HepG2 (cell line): ENCODE results near the gene LRP5. TPM values are rescaled to one million over a fixed set of nuclear protein-coding genes. Genes with fewer than 3 reads are reported as not detected.
A peak's percentile ranks its signal among the peaks of the same experiment; 100 is the strongest.

Experiments used
- AHR ChIP-seq: IDR thresholded peaks from 2 replicates; pipeline ENCODE4 v1.6.1; 2018; ENCODE audit warnings: missing genetic modification reagents, missing compliant biosample characterization
- CREB3 ChIP-seq: sonication (generic); formaldehyde crosslinking; IDR thresholded peaks from 2 replicates; pipeline ENCODE4 v1.5.0; 2020; ENCODE audit warnings: missing genetic modification reagents
- IRF1 ChIP-seq: sonication (generic); formaldehyde crosslinking; IDR thresholded peaks from 2 replicates; pipeline ENCODE4 v1.4.0; 2020; ENCODE audit warnings: low read depth, mild to moderate bottlenecking, missing genetic modification reagents
- KLF16 ChIP-seq, 2 experiments: sonication (generic) in 1 of 2; formaldehyde crosslinking in 1 of 2; IDR thresholded peaks; 2 replicates each; pipeline versions ENCODE4 v1.6.1 to v1.8.0; 2016 to 2023; ENCODE audit warnings: missing genetic modification reagents in 2 of 2, missing compliant biosample characterization in 1 of 2
- KLF6 ChIP-seq: IDR thresholded peaks from 2 replicates; pipeline ENCODE4 v1.8.0; 2016; ENCODE audit warnings: missing biosample characterization, missing genetic modification reagents
- LCORL ChIP-seq, 2 experiments: fragments of 450-650 bp in 1 of 2; sonication (generic) in 1 of 2; formaldehyde crosslinking in 1 of 2; IDR thresholded peaks; 2 replicates each; pipeline versions ENCODE4 v1.5.0 to v1.6.1; 2017 to 2020; ENCODE audit warnings: antibody characterized with exemption in 1 of 2, missing genetic modification reagents in 1 of 2
- NBN ChIP-seq: fragments of 450-650 bp; conservative IDR thresholded peaks from 2 replicates; pipeline ENCODE4 v1.6.1; 2017
- NR2C2 ChIP-seq: sonication (generic); formaldehyde crosslinking; IDR thresholded peaks from 2 replicates; pipeline ENCODE4 v1.4.0; 2020; ENCODE audit warnings: missing genetic modification reagents, mild to moderate bottlenecking, moderate library complexity, borderline replicate concordance
- NR3C1 ChIP-seq: sonication (generic); formaldehyde crosslinking; IDR thresholded peaks from 2 replicates; pipeline ENCODE4 v1.4.0; 2020; ENCODE audit warnings: missing genetic modification reagents
- PHF5A ChIP-seq: IDR thresholded peaks from one replicate; pipeline ENCODE4 v1.6.1; 2018; ENCODE audit warnings: low read depth, missing genetic modification reagents; ENCODE audit not compliant: unreplicated experiment
- POLR2AphosphoS2 ChIP-seq: IDR thresholded peaks from 2 replicates; pipeline ENCODE4 v1.6.1; 2011; ENCODE audit warnings: low read depth, low read length, improper control_type of control experiment
- ZNF770 ChIP-seq: sonication (generic); formaldehyde crosslinking; IDR thresholded peaks from 2 replicates; pipeline ENCODE4 v1.5.0; 2020; ENCODE audit warnings: mild to moderate bottlenecking, missing genetic modification reagents
- ZNF883 ChIP-seq: sonication (generic); formaldehyde crosslinking; IDR thresholded peaks from 2 replicates; pipeline ENCODE4 v1.5.1; 2020; ENCODE audit warnings: mild to moderate bottlenecking, missing genetic modification reagents; ENCODE audit errors: not compliant biosample characterization
- polyA plus RNA-seq, 8 experiments: library from polyadenylated mRNA; depleted of rRNA in 3 of 8; stranded (reverse) in 7 of 8; unstranded in 1 of 8; fragments of >200 nt; fragmentation: Illumina TruSeq in 4 of 8; extraction: Trizol in 4 of 8; gene quantifications; 2 replicates each; pipeline versions ENCODE4 v1.2.1 to v1.2.3, GENCODE V29; 2011 to 2016; ENCODE audit warnings: low read depth in 4 of 8, missing spikeins in 1 of 8, mixed read lengths in 1 of 8; ENCODE audit not compliant: insufficient read depth in 1 of 8
- total RNA-seq, 5 experiments: library from RNA; depleted of rRNA; stranded (reverse); fragments of >200 nt; fragmentation: Illumina TruSeq; extraction: Trizol; gene quantifications; 2 replicates each; pipeline ENCODE4 v1.2.3, GENCODE V29; 2016; ENCODE audit warnings: low read depth in 1 of 5
- TF ChIP-seq, protein P1 (sequence below): sonication (generic); formaldehyde crosslinking; IDR thresholded peaks from 2 replicates; pipeline ENCODE4 v1.5.0; 2020; ENCODE audit warnings: mild to moderate bottlenecking, missing genetic modification reagents, borderline replicate concordance
- TF ChIP-seq, protein P2 (sequence below): sonication (generic); formaldehyde crosslinking; IDR thresholded peaks from 2 replicates; pipeline ENCODE4 v1.8.1; 2023; ENCODE audit warnings: mild to moderate bottlenecking, missing genetic modification reagents

LRP5 gene
- total and polyA plus RNA-seq, 2 of the 13 experiments (the other 11 are each of a cell fraction or from before 2014, with no cell fraction given): 40.4 to 64.0 TPM

DNA sequence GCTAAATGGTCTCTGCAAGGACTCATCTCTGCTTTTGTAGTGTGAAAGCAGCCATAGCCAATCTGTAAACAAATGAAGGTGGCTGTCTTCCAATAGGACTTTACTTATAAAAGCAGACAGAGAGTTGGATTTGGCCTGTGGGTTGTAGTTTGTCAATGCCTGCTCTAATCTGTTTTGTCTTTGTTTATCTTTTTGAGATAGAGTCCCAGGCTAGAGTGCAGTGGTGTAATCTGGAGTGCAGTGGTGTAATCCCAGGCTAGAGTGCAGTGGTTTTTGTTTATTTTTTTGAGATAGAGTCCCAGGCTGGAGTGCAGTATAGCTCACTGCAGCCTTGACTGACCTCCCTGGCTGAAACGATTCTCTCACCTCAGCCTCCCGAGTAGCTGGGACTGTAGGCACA lies 156.7 kb downstream of the LRP5 start (continued):
- TF ChIP-seq NR2C2: 0 out of 2 replicates have a peak, but pooled peaks have one; percentile 27
- no peak for TF ChIP-seq AHR (CRISPR knock-in tag)
- no peak for TF ChIP-seq NBN
- TF ChIP-seq POLR2AphosphoS2: no peak
- TF ChIP-seq ZNF883 (CRISPR knock-in tag): no peak
- TF ChIP-seq NR3C1 (CRISPR knock-in tag): no peak
- no peak for TF ChIP-seq CREB3 (CRISPR knock-in tag)
- no peak for TF ChIP-seq LCORL (IDR thresholded peaks at IDR 0.05)
- peak; percentile 80 for TF ChIP-seq LCORL (CRISPR knock-in tag; IDR thresholded peaks at IDR 0.05)
- peak; percentile 94 for TF ChIP-seq ZNF770 (CRISPR knock-in tag)
- TF ChIP-seq, protein P1, sequence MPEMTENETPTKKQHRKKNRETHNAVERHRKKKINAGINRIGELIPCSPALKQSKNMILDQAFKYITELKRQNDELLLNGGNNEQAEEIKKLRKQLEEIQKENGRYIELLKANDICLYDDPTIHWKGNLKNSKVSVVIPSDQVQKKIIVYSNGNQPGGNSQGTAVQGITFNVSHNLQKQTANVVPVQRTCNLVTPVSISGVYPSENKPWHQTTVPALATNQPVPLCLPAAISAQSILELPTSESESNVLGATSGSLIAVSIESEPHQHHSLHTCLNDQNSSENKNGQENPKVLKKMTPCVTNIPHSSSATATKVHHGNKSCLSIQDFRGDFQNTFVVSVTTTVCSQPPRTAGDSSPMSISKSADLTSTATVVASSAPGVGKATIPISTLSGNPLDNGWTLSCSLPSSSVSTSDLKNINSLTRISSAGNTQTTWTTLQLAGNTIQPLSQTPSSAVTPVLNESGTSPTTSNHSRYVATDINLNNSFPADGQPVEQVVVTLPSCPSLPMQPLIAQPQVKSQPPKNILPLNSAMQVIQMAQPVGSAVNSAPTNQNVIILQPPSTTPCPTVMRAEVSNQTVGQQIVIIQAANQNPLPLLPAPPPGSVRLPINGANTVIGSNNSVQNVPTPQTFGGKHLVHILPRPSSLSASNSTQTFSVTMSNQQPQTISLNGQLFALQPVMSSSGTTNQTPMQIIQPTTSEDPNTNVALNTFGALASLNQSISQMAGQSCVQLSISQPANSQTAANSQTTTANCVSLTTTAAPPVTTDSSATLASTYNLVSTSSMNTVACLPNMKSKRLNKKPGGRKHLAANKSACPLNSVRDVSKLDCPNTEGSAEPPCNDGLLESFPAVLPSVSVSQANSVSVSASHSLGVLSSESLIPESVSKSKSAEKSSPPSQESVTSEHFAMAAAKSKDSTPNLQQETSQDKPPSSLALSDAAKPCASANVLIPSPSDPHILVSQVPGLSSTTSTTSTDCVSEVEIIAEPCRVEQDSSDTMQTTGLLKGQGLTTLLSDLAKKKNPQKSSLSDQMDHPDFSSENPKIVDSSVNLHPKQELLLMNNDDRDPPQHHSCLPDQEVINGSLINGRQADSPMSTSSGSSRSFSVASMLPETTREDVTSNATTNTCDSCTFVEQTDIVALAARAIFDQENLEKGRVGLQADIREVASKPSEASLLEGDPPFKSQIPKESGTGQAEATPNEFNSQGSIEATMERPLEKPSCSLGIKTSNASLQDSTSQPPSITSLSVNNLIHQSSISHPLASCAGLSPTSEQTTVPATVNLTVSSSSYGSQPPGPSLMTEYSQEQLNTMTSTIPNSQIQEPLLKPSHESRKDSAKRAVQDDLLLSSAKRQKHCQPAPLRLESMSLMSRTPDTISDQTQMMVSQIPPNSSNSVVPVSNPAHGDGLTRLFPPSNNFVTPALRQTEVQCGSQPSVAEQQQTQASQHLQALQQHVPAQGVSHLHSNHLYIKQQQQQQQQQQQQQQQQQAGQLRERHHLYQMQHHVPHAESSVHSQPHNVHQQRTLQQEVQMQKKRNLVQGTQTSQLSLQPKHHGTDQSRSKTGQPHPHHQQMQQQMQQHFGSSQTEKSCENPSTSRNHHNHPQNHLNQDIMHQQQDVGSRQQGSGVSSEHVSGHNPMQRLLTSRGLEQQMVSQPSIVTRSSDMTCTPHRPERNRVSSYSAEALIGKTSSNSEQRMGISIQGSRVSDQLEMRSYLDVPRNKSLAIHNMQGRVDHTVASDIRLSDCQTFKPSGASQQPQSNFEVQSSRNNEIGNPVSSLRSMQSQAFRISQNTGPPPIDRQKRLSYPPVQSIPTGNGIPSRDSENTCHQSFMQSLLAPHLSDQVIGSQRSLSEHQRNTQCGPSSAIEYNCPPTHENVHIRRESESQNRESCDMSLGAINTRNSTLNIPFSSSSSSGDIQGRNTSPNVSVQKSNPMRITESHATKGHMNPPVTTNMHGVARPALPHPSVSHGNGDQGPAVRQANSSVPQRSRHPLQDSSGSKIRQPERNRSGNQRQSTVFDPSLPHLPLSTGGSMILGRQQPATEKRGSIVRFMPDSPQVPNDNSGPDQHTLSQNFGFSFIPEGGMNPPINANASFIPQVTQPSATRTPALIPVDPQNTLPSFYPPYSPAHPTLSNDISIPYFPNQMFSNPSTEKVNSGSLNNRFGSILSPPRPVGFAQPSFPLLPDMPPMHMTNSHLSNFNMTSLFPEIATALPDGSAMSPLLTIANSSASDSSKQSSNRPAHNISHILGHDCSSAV (CRISPR knock-in tag): no peak
- TF ChIP-seq PHF5A (CRISPR knock-in tag): peak; percentile 31
- TF ChIP-seq KLF16 (CRISPR knock-in tag; IDR thresholded peaks at IDR 0.05): peak in 1 of 2 experiments; percentile 30; a peak in 1 of 4 replicates
- TF ChIP-seq KLF6 (CRISPR knock-in tag): 0 out of 2 replicates have a peak, but pooled peaks have one; percentile 50
- no peak for TF ChIP-seq IRF1
- TF ChIP-seq, protein P2, sequence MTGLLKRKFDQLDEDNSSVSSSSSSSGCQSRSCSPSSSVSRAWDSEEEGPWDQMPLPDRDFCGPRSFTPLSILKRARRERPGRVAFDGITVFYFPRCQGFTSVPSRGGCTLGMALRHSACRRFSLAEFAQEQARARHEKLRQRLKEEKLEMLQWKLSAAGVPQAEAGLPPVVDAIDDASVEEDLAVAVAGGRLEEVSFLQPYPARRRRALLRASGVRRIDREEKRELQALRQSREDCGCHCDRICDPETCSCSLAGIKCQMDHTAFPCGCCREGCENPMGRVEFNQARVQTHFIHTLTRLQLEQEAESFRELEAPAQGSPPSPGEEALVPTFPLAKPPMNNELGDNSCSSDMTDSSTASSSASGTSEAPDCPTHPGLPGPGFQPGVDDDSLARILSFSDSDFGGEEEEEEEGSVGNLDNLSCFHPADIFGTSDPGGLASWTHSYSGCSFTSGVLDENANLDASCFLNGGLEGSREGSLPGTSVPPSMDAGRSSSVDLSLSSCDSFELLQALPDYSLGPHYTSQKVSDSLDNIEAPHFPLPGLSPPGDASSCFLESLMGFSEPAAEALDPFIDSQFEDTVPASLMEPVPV (CRISPR knock-in tag): no peak
